Omental fat pad (tissue), 4 donors: ENCODE data around the gene SLC8A3. TPM values are rescaled to one million over a fixed set of nuclear protein-coding genes. Genes with fewer than 3 reads are reported as not detected.
"Not testable (repeated sequence)": the region's sequence is repeated elsewhere in the genome, so short reads cannot be mapped to it uniquely, and the experiment has no call there.

Experiments
- ATAC-seq: fragments of 150-250 bp; one replicate; pipeline ENCODE4 v1.9.1; 2016; ENCODE audit warnings: mild to moderate bottlenecking, moderate library complexity; ENCODE audit not compliant: low FRiP score
- DNase-seq: peaks from one replicate; pipeline ENCODE4 v3.0.0-alpha.2; 2019; ENCODE audit warnings: low spot score
- total RNA-seq, 4 donors: library from RNA; depleted of rRNA; stranded (reverse); fragments of >200 nt; gene quantifications; one replicate each; pipeline ENCODE4 v1.1.0, GENCODE V29; 2016
- TF ChIP-seq, protein P1 (sequence below), 3 donors: fragments of 450-650 bp; IDR thresholded peaks; one replicate each; pipeline ENCODE4 v1.5.1; 2016 to 2017; ENCODE audit warnings: antibody characterized with exemption in 3 of 3, mild to moderate bottlenecking in 3 of 3, moderate library complexity in 2 of 3

The SLC8A3 gene, protein sequence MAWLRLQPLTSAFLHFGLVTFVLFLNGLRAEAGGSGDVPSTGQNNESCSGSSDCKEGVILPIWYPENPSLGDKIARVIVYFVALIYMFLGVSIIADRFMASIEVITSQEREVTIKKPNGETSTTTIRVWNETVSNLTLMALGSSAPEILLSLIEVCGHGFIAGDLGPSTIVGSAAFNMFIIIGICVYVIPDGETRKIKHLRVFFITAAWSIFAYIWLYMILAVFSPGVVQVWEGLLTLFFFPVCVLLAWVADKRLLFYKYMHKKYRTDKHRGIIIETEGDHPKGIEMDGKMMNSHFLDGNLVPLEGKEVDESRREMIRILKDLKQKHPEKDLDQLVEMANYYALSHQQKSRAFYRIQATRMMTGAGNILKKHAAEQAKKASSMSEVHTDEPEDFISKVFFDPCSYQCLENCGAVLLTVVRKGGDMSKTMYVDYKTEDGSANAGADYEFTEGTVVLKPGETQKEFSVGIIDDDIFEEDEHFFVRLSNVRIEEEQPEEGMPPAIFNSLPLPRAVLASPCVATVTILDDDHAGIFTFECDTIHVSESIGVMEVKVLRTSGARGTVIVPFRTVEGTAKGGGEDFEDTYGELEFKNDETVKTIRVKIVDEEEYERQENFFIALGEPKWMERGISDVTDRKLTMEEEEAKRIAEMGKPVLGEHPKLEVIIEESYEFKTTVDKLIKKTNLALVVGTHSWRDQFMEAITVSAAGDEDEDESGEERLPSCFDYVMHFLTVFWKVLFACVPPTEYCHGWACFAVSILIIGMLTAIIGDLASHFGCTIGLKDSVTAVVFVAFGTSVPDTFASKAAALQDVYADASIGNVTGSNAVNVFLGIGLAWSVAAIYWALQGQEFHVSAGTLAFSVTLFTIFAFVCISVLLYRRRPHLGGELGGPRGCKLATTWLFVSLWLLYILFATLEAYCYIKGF
- under 1 TPM in 3 of 4 donors, not detected in 1; 0.09 to 0.79 (median 0.24) TPM for total RNA-seq

DNA sequence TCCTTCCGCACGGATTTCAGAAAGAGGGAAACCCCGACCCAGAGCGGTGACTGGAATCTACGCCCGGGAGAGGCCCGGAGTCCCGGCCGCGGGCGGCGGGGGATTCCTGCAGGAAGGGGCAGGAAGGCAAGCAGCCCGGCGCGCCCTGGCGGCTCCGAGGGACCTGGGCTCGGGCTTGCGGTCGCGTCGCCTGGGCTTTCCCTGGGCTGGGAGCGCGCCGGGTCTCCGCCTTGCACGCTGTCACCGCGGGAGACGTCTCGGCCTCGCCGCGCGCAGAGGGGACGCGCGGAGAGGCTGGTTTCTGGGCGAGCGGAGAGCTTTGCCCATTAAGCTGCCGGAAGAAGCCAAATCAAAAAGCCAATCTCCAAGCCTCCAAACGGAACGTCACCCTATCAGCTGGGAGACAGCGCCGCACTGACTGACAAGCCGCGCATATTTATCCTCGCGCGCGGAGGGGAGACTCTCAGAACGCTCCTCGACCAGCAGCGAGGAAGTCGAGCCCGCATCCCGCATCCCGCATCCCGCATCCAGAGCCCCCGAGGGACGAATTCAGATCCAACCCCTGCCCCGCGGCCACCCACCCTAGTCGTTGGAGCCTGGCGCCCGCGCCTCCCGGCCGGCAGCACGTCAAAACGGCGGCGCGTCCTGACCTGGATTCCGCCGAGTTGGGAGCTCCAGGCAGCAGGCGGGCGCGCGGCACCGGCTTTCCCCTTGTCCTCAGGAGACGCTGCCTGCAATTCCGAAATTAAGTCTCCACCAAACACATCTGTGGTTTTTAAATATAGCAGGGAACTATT is at the start of gene SLC8A3:
SLC8A3 (minus strand) TSS at position 293 of the 797 bp plus-strand sequence. CDS start 20,529 bp downstream, outside the sequence.
- TF ChIP-seq, protein P1, sequence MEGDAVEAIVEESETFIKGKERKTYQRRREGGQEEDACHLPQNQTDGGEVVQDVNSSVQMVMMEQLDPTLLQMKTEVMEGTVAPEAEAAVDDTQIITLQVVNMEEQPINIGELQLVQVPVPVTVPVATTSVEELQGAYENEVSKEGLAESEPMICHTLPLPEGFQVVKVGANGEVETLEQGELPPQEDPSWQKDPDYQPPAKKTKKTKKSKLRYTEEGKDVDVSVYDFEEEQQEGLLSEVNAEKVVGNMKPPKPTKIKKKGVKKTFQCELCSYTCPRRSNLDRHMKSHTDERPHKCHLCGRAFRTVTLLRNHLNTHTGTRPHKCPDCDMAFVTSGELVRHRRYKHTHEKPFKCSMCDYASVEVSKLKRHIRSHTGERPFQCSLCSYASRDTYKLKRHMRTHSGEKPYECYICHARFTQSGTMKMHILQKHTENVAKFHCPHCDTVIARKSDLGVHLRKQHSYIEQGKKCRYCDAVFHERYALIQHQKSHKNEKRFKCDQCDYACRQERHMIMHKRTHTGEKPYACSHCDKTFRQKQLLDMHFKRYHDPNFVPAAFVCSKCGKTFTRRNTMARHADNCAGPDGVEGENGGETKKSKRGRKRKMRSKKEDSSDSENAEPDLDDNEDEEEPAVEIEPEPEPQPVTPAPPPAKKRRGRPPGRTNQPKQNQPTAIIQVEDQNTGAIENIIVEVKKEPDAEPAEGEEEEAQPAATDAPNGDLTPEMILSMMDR (IDR thresholded peaks at IDR 0.05) = no peak
- DNase-seq (no peak), ATAC-seq (peak; percentile 13)

GRCh38 chr14:70237710-70238109 is 49.0 kb upstream of the SLC8A3 start:
- TF ChIP-seq, protein P1 (IDR thresholded peaks at IDR 0.05) = no peak
- DNase-seq (no peak), ATAC-seq (no peak)

DNA sequence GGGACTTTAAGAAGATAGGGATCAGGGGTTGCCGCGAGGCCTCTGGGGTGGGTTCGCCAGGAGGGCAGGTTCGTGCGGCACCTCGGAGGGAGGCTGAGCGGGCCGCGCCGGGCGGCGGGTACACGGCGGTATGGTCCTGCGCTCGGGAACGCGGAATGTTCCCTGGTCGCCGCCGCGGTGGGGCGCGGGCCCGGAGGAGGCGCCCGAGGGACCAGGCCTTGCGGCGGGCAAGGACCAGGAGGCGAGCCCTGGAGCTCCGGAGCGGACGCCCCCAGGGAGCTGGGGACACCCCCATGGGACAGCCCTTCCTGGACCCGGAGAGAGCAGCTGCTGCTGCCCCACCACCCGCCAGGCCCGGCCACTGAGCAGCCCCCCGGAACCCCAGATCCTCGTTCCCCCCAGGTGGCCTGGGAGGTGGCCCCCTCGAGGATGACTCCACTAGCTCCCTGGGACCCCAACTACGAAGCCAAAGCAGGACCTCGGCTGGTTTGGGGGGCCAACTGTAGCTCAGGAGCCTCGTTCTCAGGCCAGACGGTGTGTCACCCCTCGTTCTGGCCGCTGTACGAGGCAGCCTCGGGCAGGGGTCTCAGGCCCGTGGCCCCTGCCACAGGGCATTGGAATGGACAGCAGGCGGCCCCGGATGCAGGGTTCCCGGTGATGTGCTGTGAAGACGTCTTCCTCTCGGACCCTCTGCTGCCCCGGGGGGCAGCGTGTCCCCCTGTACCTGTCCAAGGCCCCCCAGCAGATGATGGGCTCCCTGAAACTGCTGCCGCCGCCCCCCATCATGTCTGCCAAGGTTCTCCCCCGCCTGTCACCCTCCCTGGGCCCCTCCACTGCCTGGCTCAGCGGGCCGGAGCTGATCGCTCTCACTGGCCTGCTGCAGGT is 45.6 kb upstream of the SLC8A3 start:
- ATAC-seq (no peak), DNase-seq (no peak)
- TF ChIP-seq, protein P1 (IDR thresholded peaks at IDR 0.05) = no peak

DNA sequence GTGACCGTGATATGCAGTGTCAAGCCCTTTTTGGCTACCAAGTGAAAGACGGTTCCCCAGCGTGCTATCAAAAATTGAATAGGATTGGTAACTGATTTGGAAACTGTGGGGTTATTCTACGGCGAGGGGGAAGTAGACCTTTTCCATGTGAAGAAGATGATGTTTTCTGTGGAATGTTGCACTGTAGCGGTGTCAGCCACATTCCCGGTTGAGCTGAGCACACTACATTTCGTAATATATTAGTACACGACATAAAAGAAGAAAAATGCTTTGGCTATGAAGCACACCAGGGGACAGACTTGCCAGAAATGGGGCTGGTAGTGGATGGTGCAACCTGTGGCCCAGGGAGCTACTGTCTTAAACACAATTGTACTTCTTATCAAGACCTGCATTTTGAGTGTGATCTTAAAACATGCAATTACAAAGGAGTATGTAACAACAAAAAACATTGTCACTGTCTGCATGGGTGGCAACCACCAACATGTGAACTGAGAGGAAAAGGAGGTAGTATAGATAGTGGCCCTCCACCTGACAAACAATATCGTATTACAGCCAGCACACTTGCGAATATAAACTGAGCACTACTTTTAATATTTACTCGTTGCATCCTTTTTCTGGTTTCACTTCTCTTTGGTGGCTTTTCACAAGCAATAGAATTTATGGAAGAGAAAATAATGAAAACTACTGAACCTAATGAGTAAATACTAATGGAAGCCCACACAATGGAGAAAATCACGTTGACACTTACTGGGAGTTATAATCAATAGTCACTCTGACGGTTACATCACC is 43.2 kb upstream of the SLC8A3 start:
- not testable (repeated sequence) for ATAC-seq, DNase-seq

DNA sequence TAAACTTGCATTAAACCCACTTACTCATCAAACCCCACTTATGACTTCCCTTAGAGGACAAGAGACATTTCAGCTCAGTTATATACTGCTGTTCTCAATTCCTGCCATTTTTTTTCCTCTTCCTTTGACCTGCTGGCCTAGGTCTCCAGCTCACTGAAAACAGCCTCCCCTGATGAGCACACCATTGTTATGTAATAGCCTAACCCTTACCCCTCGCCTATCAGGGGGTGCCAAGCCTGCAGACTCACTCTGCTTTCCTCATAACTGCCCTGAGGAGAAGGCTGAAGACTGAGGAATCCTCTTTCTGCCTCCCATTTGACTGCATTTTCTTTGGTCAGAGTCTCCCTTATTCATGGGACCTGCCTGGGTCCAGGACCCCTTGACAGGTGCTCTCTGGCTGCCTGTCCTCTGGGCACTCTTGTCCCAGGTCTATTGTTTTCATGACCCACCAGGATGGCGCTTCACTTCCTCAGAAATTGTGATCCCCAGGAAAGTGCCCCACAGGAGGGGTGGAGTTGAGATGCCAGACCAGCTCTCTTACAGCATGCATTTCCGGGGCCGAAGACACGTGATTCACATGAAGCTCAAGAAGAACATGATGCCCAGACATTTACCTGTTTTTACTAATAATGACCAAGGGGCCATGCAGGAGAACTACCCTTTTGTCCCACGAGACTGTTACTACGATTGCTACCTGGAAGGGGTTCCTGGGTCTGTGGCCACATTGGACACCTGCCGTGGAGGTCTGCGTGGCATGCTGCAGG is 41.3 kb upstream of the SLC8A3 start:
- not testable (repeated sequence) for ATAC-seq

DNA sequence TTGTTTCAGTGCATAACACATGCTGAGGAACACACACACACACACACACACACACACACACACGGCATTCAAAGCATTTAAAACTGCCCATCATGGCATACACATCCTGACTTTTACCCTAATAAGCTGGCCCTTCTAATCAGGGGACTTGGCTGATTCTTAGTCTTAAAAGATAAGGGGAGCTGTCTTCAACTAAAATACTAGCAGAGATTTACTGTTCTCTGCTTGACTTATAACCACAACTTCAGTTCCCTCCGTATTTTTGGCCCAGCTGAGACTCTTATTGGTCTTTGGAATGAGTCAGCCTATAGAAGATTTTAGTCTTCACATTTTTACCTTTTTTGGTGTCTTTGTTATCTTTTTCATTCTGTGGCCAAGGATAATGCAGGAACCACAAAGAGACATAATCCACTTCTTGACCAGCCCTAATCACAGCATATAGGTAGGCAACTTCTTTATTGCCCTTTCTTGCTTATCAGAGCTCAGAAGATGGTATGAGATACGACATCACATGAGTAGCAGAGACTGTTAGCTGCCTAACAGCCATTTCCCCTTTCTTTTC is 25.1 kb upstream of the SLC8A3 start:
- TF ChIP-seq, protein P1 (IDR thresholded peaks at IDR 0.05) = no peak
- DNase-seq (no peak), ATAC-seq (no peak)

More for the DNA sequence above, 41.3 kb upstream of the SLC8A3 start:
- not testable (repeated sequence) for DNase-seq
